Measurements from ENCODE around the gene C15orf39.
"Not testable (repeated sequence)": the region's sequence is repeated elsewhere in the genome, so short reads cannot be mapped to it uniquely, and the experiment has no call there.

C15orf39 gene

DNA sequence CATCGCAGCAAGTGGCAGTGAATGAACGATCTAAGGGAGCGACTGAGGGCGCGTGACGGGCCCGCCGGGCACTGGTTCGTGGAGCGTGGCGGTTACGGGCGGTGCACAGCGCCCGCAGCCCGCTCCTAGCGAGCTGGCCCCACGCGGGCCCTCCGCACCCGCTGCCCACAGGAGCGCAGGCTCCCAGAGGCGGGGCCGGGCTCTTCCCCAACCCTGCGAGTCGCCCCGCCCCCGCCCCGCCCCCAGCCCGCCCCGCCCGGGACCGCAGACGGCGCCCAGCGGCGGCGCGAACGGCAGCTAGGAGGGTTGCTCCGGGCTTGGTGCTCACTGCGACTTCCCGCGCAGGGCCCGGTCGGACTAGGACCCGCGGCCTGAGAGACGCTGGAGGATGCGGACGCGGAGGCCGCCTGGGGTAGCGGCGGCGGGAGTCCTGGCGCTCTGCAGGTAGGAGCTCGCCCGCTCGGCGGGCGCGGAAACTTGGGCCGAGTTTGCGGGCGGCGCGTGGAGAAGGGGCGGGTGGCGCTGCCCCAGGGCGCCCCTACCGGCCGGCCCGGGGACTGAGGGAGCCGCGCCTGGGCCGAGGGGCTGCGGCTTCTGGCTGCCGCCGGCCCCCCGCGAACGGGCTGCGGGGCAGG lies at the start of gene C15orf39:
TSS of gene C15orf39 (plus strand) at position 267 of the 635 bp plus-strand sequence. CDS start 4,167 bp downstream, outside the sequence.
- peak; percentile 57 for DNase-seq

GRCh38 chr15:75152382-75153079 lies 49.2 kb upstream of the C15orf39 start:
- DNase-seq = no peak

DNA sequence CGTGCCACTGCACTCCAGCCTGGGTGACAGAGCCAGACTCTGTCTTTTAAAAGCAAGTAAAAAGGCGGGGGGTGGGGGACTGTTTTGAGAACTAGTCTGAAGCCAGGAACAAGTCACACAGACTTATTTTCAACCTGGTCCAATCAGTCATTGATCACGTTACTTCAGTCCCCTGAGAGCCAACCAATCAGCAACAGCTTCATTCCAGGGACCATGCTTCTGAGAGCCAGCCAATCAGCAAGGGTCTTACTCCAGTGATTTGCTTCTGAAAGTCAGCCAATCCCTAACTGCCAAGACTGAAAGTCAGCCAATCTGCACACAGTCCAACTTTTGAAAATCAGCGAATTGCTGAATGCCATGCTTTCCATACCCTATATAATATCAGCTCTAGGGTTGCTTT lies 48.6 kb upstream of the C15orf39 start:
- no peak for DNase-seq

DNA sequence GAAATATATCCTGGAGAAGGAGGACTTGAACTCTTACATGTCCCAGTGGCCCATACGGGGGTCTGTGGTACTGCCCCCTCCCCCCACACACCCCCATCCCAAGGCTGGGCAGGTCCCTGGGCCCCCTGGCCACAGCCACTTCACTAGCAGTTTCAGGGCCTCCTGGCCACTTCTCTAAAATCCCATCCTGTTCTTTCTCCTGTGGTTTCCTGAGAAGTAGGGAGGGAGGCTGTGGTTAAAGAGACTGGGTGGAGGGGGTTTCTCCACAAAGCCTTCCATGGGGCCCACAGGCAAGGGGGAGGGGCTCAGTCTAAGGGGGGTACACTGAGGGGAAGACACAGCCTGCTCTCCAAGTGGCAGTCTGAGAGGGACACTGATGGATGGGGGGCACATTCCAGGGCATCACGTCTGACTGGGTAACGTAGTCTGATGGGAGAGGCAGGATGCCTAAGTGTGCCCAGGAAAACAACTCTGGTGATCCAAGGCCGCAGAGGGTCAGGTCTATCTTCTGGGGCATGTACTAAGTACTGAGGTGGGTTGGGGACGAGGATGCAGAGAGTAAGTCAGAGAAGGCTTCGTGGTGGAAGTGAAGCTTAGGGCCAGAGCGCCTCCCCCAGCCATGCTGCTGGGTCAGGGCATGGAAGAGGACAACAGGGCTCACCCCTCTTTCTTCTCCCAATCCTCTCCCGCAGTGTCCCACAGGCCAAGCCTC lies 48.0 kb upstream of the C15orf39 start:
- DNase-seq = no peak

DNA sequence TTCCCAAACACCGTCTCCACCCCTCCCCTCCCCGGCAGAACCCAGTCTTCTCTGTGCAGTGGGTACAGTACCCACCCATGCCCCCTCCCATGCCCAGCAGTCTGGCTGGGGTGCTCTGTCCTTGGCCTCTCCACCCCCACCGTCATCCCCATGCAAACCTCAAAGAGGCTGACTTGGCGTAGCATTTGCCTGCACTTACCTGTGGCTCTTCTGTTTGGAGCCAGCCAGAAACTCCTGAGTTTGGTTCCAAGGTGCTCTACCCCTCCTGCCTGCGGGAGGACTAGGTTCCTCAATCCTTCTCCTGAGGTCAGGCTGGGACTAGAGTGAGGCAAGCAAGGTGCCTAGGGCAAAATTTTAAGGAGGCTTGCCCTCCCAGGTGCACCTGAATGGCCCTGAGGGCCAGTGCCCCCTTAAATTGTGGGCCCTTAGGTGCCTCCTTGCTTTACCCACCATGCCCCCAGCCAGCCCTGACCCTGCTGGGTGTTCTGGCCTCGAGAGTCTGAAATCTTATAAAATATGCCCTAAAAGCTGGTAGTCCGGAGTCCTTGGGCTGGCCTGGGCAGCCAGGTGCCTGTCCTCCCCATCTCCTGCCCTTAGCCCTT lies 47.1 kb upstream of the C15orf39 start:
- DNase-seq = no peak

- no peak for DNase-seq
Measured at GRCh38 chr15:75156326-75157215, 45.1 kb upstream of the C15orf39 start.

DNA sequence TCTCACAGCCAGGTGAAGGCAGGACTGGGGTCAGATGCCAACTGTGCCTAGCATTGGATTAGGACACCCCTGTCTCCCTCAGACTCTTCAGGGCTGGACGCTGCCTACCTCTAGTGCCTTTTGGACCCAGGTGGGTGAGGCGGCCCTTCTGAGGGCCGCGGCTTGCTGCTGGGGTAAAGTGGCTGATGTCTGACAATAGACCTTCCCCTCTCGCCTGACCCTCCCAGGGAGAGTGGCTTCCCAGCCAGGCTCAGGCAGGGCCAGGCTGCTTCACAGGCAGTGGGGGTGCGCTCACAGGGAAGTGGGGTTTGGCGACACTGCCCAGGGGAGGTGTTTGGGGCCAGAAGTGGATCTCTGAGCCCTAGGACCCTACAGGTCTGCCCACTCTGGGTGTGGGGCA lies 43.3 kb upstream of the C15orf39 start:
- no peak for DNase-seq

- DNase-seq = no peak
Measured at GRCh38 chr15:75159244-75159643, 42.4 kb upstream of the C15orf39 start.

DNA sequence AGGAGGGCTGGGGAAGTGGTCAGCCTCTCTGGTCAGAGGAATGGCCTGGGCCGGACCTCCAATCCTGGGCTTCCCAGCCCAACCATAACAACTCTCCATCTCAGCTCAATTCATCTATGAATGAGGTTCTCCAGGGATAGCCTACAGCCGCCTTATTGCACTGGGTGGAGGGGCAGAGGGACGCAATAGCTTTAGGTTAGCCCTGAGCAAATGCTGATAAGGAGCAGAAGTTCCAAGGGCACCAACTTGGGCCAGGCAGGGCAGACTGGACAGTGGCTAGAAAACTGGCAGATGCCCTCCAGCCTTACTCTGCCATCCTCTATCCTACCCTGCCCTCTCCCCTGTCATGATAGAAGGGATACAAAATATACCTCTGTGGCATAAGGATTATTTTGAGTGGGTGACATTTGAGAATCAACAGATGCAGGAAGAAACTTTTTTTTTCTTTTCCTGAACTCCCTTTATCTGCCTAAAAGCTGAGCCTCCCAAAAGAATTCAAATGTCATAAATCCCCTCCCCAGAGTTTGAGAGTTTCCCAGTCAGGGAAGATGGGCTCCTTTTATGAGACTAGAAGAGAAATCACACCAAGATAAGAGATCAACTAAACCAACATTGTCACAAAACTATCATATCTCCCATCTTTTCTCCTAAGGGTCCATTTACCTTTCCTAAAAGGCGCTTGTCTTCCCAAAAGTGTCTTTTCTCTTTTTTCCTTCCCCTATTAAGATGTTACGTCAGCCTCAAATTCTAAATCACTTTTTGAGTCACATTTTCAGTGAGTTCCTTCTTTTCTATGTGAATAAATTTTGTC lies 40.4 kb upstream of the C15orf39 start:
- no peak for DNase-seq

GRCh38 chr15:75161917-75162414 lies 39.7 kb upstream of the C15orf39 start:
- DNase-seq = no peak

DNA sequence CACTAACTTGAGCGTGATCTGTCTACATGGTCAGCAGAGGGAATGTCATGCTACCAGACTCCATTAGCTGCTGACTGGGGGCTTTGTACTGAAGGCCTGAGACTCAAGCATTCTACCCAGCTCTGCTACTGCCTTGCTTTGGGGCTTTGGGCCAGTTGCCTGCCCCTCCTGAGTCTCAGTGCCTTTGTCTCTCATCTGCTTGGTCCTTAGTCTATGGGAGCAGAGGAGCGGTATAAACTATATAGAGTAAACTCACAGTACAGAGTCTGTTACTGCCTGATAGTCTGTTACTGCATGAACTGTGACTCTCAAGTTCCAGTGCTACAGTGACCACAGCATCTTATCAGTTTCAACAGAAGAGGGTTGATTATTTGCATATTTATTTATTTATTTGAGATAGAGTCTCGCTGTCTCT lies 38.5 kb upstream of the C15orf39 start:
- DNase-seq = no peak

GRCh38 chr15:75164625-75165350 lies 36.9 kb upstream of the C15orf39 start:
- DNase-seq = no peak

- DNase-seq = not testable (repeated sequence)
Measured at GRCh38 chr15:75166489-75167063, 35.1 kb upstream of the C15orf39 start.

DNA sequence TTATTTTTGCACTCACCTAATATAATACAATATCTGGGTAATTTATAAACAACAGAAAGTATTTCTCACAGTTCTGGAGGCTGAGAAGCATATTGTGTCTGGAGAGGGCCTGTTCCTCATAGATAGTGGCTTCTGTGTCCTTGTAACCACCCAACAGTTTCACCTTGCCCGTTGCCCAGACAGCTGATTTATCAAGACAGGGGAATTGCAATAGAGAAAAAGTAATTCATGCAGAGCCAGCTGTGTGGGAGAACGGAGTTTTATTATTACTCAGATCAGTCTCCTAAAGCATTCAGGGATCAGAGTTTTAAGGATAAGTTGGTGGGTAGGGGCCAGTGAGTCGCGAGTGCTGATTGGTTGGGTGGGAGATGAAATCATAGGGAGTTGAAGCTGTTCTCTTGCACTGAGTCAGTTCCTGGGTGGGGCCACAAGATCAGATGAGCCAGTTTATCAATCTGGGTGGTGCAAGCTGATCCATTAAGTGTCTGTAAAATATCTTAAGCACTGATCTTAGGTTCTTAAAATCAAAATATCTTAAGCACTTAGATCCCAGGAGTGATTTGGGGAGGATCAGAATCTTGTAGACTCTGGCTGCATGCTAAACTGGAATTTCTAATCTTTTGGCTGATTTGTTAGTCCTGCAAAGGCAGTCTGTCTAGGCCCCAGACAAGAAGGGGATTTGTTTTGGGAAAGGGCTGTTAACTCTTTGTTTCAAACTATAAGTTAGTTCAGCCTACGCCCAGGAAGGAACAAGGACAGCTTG lies 33.9 kb upstream of the C15orf39 start:
- DNase-seq = no peak

GRCh38 chr15:75168374-75168773 lies 33.3 kb upstream of the C15orf39 start:
- DNase-seq = no peak

DNA sequence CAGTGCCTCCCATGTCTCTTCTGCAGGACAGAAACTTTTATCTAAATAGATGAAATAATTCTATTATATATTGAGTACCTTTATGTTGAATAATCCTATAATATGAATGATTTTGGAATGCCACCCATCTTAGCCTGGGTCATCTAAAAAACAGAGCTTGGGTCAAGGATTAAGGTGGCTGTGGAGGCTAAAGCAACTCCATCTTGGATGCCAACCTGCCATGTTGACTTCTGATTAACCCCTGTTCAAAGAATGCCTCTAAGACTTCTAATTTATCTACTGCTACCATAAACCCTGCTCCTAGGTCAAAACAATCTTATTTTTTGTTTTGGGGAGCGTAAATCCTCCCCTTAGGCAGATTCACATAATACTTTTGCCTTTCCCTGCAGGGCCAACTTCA lies 31.5 kb upstream of the C15orf39 start:
- no peak for DNase-seq

- no peak for DNase-seq
Measured at GRCh38 chr15:75170711-75171341, 30.9 kb upstream of the C15orf39 start.

DNA sequence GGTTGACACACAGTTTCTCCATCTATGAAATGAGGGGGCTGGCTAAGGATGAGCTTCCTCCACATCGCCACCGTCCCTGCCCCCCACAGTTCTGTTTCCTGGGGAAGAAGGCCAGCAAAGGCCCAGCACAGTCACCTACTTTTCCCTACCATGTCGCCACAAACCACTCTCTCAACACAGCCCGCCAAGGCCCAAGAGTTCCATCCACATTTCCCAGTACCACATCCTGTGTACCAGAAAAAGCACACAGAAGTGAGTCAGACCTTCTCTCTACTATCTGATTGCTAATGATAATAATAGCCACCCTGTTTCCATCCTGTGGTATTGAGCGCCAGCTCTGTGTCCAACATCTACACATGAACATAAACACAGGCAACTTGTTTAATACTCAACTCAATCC lies 30.3 kb upstream of the C15orf39 start:
- no peak for DNase-seq

DNA sequence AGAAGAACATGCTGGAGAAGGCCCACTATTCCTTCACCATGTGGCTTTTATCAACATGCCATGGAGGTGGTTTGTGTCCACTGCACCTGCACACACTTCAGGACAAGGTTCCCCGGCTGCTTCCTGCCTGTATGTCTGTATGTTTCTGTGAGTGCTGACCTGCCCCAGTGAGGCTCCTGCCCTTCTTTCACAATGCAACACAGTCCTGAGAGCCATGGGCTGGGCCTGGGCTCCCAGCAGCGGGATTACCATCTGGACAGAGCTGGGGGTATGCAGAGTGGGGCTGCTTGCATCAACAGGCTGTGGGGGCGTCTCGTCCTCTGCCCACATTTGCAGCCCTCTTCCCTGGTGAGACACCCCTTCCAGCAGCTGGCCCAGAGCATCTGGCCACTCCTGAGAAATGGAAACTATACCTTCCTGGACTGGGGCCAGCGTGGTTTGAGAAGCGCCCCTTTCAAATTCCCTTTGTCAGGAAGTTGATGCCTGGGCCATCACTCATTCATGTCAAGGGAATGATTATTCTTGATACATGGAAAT lies 29.3 kb upstream of the C15orf39 start:
- no peak for DNase-seq

All from NCI-H1048 (cell line).